Measurements from ENCODE around the gene GNAQ.

Gene GNAQ

GRCh38 chr9:77853716-77854115 lies 177.9 kb downstream of the GNAQ start:
- TF ChIP-seq CTCF (IDR thresholded peaks at IDR 0.05): no peak
- Histone ChIP-seq H3K27ac (no peak overlapping the region), H3K36me3 (ENCODE audit: control insufficient read depth, insufficient read depth, low read length) (no peaks in the 10 kb centered on the region), H2AFZ (no peak overlapping the region), H3K4me1 (no peaks in the 10 kb centered on the region), H3K9ac (no peak overlapping the region), H3K9me3 (ENCODE audit: control insufficient read depth, low read length) (no peaks in the 10 kb centered on the region), H3K4me3 (ENCODE audit: low read depth, low read length) (no peak overlapping the region), H3K4me2 (ENCODE audit: low read length) (no peak overlapping the region), H3K79me2 (no peaks in the 10 kb centered on the region), H3K27me3 (ENCODE audit: control insufficient read depth, insufficient read depth, low read length) (no peaks in the 10 kb centered on the region)

GRCh38 chr9:77851882-77852595 lies 179.6 kb downstream of the GNAQ start:
- Histone ChIP-seq H3K9me3 (ENCODE audit: control insufficient read depth, low read length) (no peaks in the 10 kb centered on the region), H3K4me1 (no peaks in the 10 kb centered on the region), H3K27me3 (ENCODE audit: control insufficient read depth, insufficient read depth, low read length) (no peaks in the 10 kb centered on the region), H2AFZ (no peak overlapping the region), H3K27ac (no peak overlapping the region), H3K36me3 (ENCODE audit: control insufficient read depth, insufficient read depth, low read length) (no peaks in the 10 kb centered on the region), H3K4me2 (ENCODE audit: low read length) (peak overlapping the region; percentile 21), H3K9ac (no peak overlapping the region), H3K79me2 (no peaks in the 10 kb centered on the region), H3K4me3 (ENCODE audit: low read depth, low read length) (no peak overlapping the region)
- no peak for TF ChIP-seq CTCF (IDR thresholded peaks at IDR 0.05)

GRCh38 chr9:77848897-77849296 lies 182.7 kb downstream of the GNAQ start:
- no peaks in the 10 kb centered on the region for H3K79me2 ChIP-seq
- H3K27me3 ChIP-seq (ENCODE audit: control insufficient read depth, insufficient read depth, low read length): no peaks in the 10 kb centered on the region
- H3K36me3 ChIP-seq (ENCODE audit: control insufficient read depth, insufficient read depth, low read length): no peaks in the 10 kb centered on the region
- H3K4me3 ChIP-seq (ENCODE audit: low read depth, low read length): no peak overlapping the region
- no peak overlapping the region for H2AFZ ChIP-seq
- no peaks in the 10 kb centered on the region for H3K4me1 ChIP-seq
- no peak overlapping the region for H3K9ac ChIP-seq
- no peaks in the 10 kb centered on the region for H3K9me3 ChIP-seq (ENCODE audit: control insufficient read depth, low read length)
- H3K27ac ChIP-seq: peak overlapping the region; percentile 24
- H3K4me2 ChIP-seq (ENCODE audit: low read length): no peak overlapping the region
- TF ChIP-seq CTCF (IDR thresholded peaks at IDR 0.05): no peak

- no peak for TF ChIP-seq CTCF (IDR thresholded peaks at IDR 0.05)
- no peaks in the 10 kb centered on the region for H3K79me2 ChIP-seq
- no peaks in the 10 kb centered on the region for H3K27me3 ChIP-seq (ENCODE audit: control insufficient read depth, insufficient read depth, low read length)
- H3K4me3 ChIP-seq (ENCODE audit: low read depth, low read length): no peak overlapping the region
- no peaks in the 10 kb centered on the region for H3K4me1 ChIP-seq
- no peak overlapping the region for H3K4me2 ChIP-seq (ENCODE audit: low read length)
- H3K36me3 ChIP-seq (ENCODE audit: control insufficient read depth, insufficient read depth, low read length): no peaks in the 10 kb centered on the region
- no peak overlapping the region for H2AFZ ChIP-seq
- H3K27ac ChIP-seq: peak overlapping the region; percentile 24
- no peak overlapping the region for H3K9ac ChIP-seq
- no peaks in the 10 kb centered on the region for H3K9me3 ChIP-seq (ENCODE audit: control insufficient read depth, low read length)
These were observed 183.2 kb downstream of the GNAQ start for GRCh38 chr9:77848404-77848803.

- Histone ChIP-seq H3K4me3 (ENCODE audit: low read depth, low read length) (no peak overlapping the region), H3K4me1 (no peaks in the 10 kb centered on the region), H3K4me2 (ENCODE audit: low read length) (no peak overlapping the region), H3K9me3 (ENCODE audit: control insufficient read depth, low read length) (no peaks in the 10 kb centered on the region), H3K9ac (no peak overlapping the region), H3K79me2 (no peaks in the 10 kb centered on the region), H3K36me3 (ENCODE audit: control insufficient read depth, insufficient read depth, low read length) (no peaks in the 10 kb centered on the region), H3K27me3 (ENCODE audit: control insufficient read depth, insufficient read depth, low read length) (no peaks in the 10 kb centered on the region), H3K27ac (peak overlapping the region; percentile 24), H2AFZ (no peak overlapping the region)
- TF ChIP-seq CTCF (IDR thresholded peaks at IDR 0.05): no peak
These were observed 184.0 kb downstream of the GNAQ start for GRCh38 chr9:77847626-77848025.
